Uterus (tissue), 4 donors: Measurements from ENCODE around the gene COG7. TPM values are rescaled to one million over a fixed set of nuclear protein-coding genes. Genes with fewer than 3 reads are reported as not detected.
"Not testable (repeated sequence)": the region's sequence is repeated elsewhere in the genome, so short reads cannot be mapped to it uniquely, and the experiment has no call there.

Experiments
- DNase-seq, 2 donors: peaks; one replicate each; pipeline ENCODE4 v3.0.0-alpha.2; 2019 to 2020
- H3K27ac ChIP-seq, 2 donors: fragments of 200-600 bp; sonication (generic); 1 replicate in 1 of 2; 2 replicates in 1 of 2; pipeline ENCODE4 v1.5.1; 2016 to 2018
- H3K27me3 ChIP-seq, 2 donors: fragments of 200-600 bp; sonication (generic); one replicate each; pipeline ENCODE4 v1.5.1; 2018 to 2019; ENCODE audit warnings: control low read depth in 1 of 2
- H3K36me3 ChIP-seq, 2 donors: fragments of 200-600 bp; sonication (generic); one replicate each; pipeline ENCODE4 v1.5.1; 2019; ENCODE audit warnings: control low read depth in 1 of 2
- H3K4me1 ChIP-seq, 2 donors: fragments of 200-600 bp; sonication (generic); one replicate each; pipeline ENCODE4 v1.5.1; 2018 to 2019; ENCODE audit warnings: control low read depth in 1 of 2
- H3K4me3 ChIP-seq, 2 donors: fragments of 200-600 bp; sonication (generic); 1 replicate in 1 of 2; 2 replicates in 1 of 2; pipeline ENCODE4 v1.5.1; 2018 to 2019; ENCODE audit warnings: mild to moderate bottlenecking in 1 of 2
- H3K9me3 ChIP-seq, 2 donors: fragments of 200-600 bp; sonication (generic); one replicate each; pipeline ENCODE4 v1.5.1; 2019; ENCODE audit warnings: control low read depth in 1 of 2
- POLR2A ChIP-seq, 2 donors: fragments of 450-650 bp; IDR thresholded peaks; one replicate each; pipeline ENCODE4 v1.6.1; 2016; ENCODE audit warnings: antibody characterized with exemption in 2 of 2, mild to moderate bottlenecking in 1 of 2, moderate library complexity in 1 of 2
- intact Hi-C: fragments of 100-400 bp; cut with DNase I; formaldehyde crosslinking; loops from one replicate; pipeline ENCODE4 v1.15.1; 2023; ENCODE audit warnings: low total_unique reads
- total RNA-seq, 4 donors: library from RNA; depleted of rRNA in 3 of 4; stranded (reverse); fragments of >200 nt in 3 of 4; gene quantifications; one replicate each; pipeline versions ENCODE4 v1.1.0 to v1.2.4, GENCODE V29; 2014 to 2023
- TF ChIP-seq, protein P1 (sequence below), 4 experiments: fragments of 200-600 bp in 2 of 4; fragments of 450-650 bp in 2 of 4; sonication (generic) in 2 of 4; IDR thresholded peaks; one replicate each; pipeline ENCODE4 v1.5.1; 2016 to 2019; ENCODE audit warnings: antibody characterized with exemption in 4 of 4, mild to moderate bottlenecking in 2 of 4, moderate library complexity in 1 of 4
- donor health status: DM: yes; HTN: yes; CAD: no.

Gene COG7
- total RNA-seq, 4 donors from 2014 or later = 11.5 to 393 (median 32.2) TPM

DNA sequence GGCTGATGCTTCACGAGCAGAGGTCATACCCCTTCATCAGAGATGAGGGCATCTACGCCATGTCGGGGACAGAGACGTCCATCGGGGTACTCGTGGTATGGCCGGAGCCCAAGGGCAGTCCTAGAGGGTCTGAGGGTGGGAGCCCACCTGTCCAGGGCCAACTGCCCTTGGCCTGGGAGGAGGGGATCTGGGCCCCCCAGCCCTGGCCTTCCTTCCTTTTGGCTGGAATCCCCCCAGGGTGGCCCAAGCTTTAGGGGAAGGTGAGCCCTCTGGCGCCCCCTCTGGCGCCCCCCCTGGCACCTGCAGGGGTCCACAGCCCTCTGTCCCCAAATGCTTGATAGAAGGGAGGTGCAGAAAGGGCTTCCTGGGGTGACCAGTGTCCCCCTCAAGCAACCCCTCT is 81.6 kb downstream of the COG7 start:
- intact Hi-C loops = no loop called here
- H3K4me1 ChIP-seq = no peaks in the 10 kb centered on the region
- H3K27me3 ChIP-seq = no peaks in the 10 kb centered on the region
- no peak overlapping the region for H3K4me3 ChIP-seq
- no peaks in the 10 kb centered on the region for H3K36me3 ChIP-seq
- TF ChIP-seq POLR2A (IDR thresholded peaks at IDR 0.05) = no peak
- TF ChIP-seq, protein P1, sequence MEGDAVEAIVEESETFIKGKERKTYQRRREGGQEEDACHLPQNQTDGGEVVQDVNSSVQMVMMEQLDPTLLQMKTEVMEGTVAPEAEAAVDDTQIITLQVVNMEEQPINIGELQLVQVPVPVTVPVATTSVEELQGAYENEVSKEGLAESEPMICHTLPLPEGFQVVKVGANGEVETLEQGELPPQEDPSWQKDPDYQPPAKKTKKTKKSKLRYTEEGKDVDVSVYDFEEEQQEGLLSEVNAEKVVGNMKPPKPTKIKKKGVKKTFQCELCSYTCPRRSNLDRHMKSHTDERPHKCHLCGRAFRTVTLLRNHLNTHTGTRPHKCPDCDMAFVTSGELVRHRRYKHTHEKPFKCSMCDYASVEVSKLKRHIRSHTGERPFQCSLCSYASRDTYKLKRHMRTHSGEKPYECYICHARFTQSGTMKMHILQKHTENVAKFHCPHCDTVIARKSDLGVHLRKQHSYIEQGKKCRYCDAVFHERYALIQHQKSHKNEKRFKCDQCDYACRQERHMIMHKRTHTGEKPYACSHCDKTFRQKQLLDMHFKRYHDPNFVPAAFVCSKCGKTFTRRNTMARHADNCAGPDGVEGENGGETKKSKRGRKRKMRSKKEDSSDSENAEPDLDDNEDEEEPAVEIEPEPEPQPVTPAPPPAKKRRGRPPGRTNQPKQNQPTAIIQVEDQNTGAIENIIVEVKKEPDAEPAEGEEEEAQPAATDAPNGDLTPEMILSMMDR (IDR thresholded peaks at IDR 0.05) = no peak
- DNase-seq = no peak
- H3K9me3 ChIP-seq = no peaks in the 10 kb centered on the region
- H3K27ac ChIP-seq = no peak overlapping the region

DNA sequence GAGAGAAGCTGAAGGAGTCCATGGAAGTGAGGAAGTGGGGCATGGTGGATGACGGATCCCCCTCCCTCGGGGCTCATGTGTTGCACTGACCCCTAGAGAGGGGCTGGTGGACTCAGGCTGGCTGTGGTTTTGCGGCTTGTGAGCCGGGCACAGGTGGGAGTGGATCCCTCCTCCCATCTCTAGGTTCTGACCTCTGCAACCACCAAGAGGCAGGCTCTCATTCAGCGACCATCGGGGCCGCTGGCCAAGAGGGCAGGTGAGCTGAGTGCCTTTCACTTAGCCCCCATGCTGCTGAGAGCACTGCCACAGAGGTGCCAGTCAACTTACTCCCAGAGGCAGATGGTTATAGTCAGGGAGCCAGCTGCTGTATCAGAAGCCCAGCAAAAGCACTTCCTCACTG is 83.6 kb downstream of the COG7 start:
- Histone ChIP-seq H3K4me3 (no peak overlapping the region), H3K9me3 (no peaks in the 10 kb centered on the region), H3K27me3 (no peaks in the 10 kb centered on the region), H3K27ac (no peak overlapping the region), H3K4me1 (no peaks in the 10 kb centered on the region), H3K36me3 (no peaks in the 10 kb centered on the region)
- intact Hi-C loops = no loop called here
- DNase-seq = no peak
- TF ChIP-seq POLR2A (IDR thresholded peaks at IDR 0.05) = no peak
- TF ChIP-seq, protein P1 (IDR thresholded peaks at IDR 0.05) = no peak

DNA sequence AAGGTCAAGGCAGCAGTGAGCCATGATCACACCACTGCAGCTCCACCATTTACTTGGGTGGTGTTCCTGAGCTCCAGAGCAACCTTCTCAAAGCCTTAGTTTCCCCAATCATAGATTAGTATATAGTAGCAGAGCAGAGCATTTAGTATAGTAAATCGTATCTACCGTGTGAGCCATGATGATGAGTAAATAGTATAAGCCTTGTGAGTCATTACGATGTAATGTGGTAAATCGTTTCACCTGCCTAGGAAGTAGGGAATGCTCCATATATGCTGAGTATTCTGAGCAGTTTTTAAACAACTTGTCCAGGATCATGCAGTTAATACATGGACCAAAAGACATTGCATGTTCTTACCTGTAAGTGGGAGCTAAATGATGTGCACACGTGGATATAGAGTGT is 84.5 kb downstream of the COG7 start:
- TF ChIP-seq, protein P1 (IDR thresholded peaks at IDR 0.05) = no peak
- no peak for TF ChIP-seq POLR2A (IDR thresholded peaks at IDR 0.05)
- no peaks in the 10 kb centered on the region for H3K4me1 ChIP-seq
- intact Hi-C loops = no loop called here
- no peaks in the 10 kb centered on the region for H3K9me3 ChIP-seq
- no peak overlapping the region for H3K4me3 ChIP-seq
- no peak for DNase-seq
- no peaks in the 10 kb centered on the region for H3K27me3 ChIP-seq
- no peak overlapping the region for H3K27ac ChIP-seq
- H3K36me3 ChIP-seq = no peaks in the 10 kb centered on the region

DNA sequence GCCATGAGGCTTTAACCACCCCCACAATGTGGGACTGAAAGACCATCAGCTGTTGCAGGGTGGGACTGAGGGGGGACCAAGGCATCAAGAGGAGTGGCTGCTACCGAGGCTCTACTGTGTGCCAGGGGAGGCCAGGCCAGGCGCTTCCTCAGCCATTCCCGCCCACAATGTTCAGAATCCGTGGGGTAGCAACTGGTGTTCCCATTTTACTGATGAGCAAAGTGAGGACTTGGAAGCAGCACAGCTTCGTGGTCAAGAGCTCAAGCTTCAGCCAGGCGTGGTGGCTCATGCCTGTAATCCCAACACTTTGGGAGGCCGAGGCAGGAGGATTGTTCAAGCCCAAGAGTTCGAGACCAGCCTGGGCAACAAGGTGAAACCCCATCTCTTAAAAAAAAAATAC is 85.0 kb downstream of the COG7 start:
- no peak overlapping the region for H3K27ac ChIP-seq
- DNase-seq = no peak
- no peaks in the 10 kb centered on the region for H3K9me3 ChIP-seq
- no peaks in the 10 kb centered on the region for H3K27me3 ChIP-seq
- TF ChIP-seq, protein P1 (IDR thresholded peaks at IDR 0.05) = no peak
- TF ChIP-seq POLR2A (IDR thresholded peaks at IDR 0.05) = no peak
- H3K4me1 ChIP-seq = peaks cover 0 to under 1% of the 10 kb centered on the region in 2 donors
- intact Hi-C loops = no loop called here
- no peak overlapping the region for H3K4me3 ChIP-seq
- no peaks in the 10 kb centered on the region for H3K36me3 ChIP-seq

DNA sequence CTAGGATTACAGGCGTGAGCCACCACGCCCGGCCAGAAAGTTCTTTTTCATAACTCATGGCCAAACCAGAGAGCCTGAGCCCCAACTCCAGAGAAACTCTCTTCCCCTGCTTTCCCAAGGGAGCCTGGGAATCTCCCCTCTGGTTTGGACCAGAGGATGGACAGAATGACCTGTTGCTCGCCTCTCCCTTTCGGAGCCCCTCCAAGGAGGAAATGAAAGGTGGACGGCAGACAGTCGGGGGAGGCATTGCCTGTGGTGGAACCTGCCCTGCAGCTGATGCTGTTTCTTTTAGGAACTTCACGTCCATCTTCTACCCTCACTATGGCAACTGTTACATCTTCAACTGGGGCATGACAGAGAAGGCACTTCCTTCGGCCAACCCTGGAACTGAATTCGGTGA is 85.4 kb downstream of the COG7 start:
- no peaks in the 10 kb centered on the region for H3K9me3 ChIP-seq
- H3K27ac ChIP-seq = no peak overlapping the region
- H3K4me1 ChIP-seq = peaks cover 0 to 5% of the 10 kb centered on the region in 2 donors
- H3K36me3 ChIP-seq = no peaks in the 10 kb centered on the region
- intact Hi-C loops = no loop called here
- TF ChIP-seq, protein P1 (IDR thresholded peaks at IDR 0.05) = no peak
- no peak for TF ChIP-seq POLR2A (IDR thresholded peaks at IDR 0.05)
- no peak overlapping the region for H3K4me3 ChIP-seq
- H3K27me3 ChIP-seq = no peaks in the 10 kb centered on the region
- DNase-seq = no peak

DNA sequence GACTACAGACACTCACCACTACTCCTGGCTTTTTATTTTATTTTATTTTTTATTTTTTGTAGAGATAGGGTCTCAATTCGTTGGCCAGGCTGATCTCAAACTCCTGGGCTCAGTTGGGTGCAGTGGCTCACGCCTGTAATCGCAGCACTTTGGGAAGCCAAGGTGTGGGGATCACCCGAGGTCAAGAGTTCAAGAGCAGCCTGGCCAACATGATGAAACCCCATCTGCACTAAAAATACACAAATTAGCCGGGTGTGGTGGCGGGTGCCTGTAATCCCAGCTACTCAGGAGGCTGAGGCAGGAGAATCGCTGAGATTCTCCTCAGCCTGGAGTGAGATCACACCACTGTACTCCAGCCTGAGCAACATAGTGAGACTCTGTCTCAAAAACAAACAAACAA is 86.6 kb downstream of the COG7 start:
- peak overlapping the region in 1 of 2 donors; percentile 67 for H3K27ac ChIP-seq
- intact Hi-C loops = not testable (repeated sequence)

More for the DNA sequence above, 86.6 kb downstream of the COG7 start:
- not testable (repeated sequence) for H3K4me1 ChIP-seq, DNase-seq, H3K4me3 ChIP-seq, H3K27me3 ChIP-seq, H3K9me3 ChIP-seq, H3K36me3 ChIP-seq
